Caco-2 (cell line): ENCODE measurements around the gene SPOCK1. TPM values are rescaled to one million over a fixed set of nuclear protein-coding genes. Genes with fewer than 3 reads are reported as not detected.
A peak's percentile ranks its signal among the peaks of the same experiment; 100 is the strongest.

Source experiments
- BruUV-seq: library from RNA; stranded (reverse); fragments of 400-500 nt; replicated peaks from 2 replicates; lab custom pipeline; 2021; lab: Mats Ljungman, UMichigan
- CTCF ChIA-PET: fragments of 300-600 bp; sonication (Branson Sonifier 250); formaldehyde crosslinking; loops from one replicate; lab custom pipeline; 2022; ENCODE audit warnings: antibody characterized with exemption; lab: Charles Lee
- POLR2A ChIA-PET: fragments of 300-600 bp; sonication (Branson Sonifier 250); formaldehyde crosslinking; loops from one replicate; lab custom pipeline; 2022; ENCODE audit warnings: antibody characterized with exemption; lab: Charles Lee
- DNase-seq, 2 experiments: peaks; one replicate each; pipeline versions ENCODE4 v3.0.0 to v3.0.0-alpha.2; 2020 to 2022
- H3K27me3 ChIP-seq: replicated peaks from 2 replicates; pipeline ENCODE4 v1.6.0; 2011; ENCODE audit warnings: low read length; ENCODE audit not compliant: control insufficient read depth, insufficient read depth
- H3K36me3 ChIP-seq: 2 replicates; pipeline ENCODE4 v1.5.1; 2011; ENCODE audit warnings: low read length; ENCODE audit not compliant: control insufficient read depth, insufficient read depth
- H3K4me1 ChIP-seq: fragments of 250-450 bp; sonication (Bioruptor Pico); 2 replicates; pipeline ENCODE4 v1.5.1; 2020; ENCODE audit warnings: mild to moderate bottlenecking
- H3K4me3 ChIP-seq: 2 replicates; pipeline ENCODE4 v1.5.1; 2011; ENCODE audit warnings: low read depth, mild to moderate bottlenecking, control low read depth, low read length
- H3K9me3 ChIP-seq: fragments of 250-450 bp; sonication (Bioruptor Pico); 2 replicates; pipeline ENCODE4 v1.5.1; 2020; ENCODE audit warnings: mild to moderate bottlenecking, moderate library complexity
- H3K27ac Mint-ChIP-seq: one replicate; pipeline ENCODE4 v1.8.0; 2022; ENCODE audit warnings: mixed read lengths; ENCODE audit not compliant: unreplicated experiment
- H3K27me3 Mint-ChIP-seq: one replicate; pipeline ENCODE4 v1.8.0; 2022; ENCODE audit warnings: mixed read lengths; ENCODE audit not compliant: insufficient read depth, unreplicated experiment
- H3K36me3 Mint-ChIP-seq: one replicate; pipeline ENCODE4 v1.8.0; 2022; ENCODE audit warnings: mild to moderate bottlenecking, mixed read lengths; ENCODE audit not compliant: insufficient read depth, unreplicated experiment
- H3K4me1 Mint-ChIP-seq: one replicate; pipeline ENCODE4 v1.8.0; 2022; ENCODE audit warnings: low read depth, mixed read lengths; ENCODE audit not compliant: unreplicated experiment
- H3K4me3 Mint-ChIP-seq: one replicate; pipeline ENCODE4 v1.8.0; 2022; ENCODE audit warnings: mild to moderate bottlenecking, moderate library complexity, mixed read lengths; ENCODE audit not compliant: unreplicated experiment
- H3K9me3 Mint-ChIP-seq: one replicate; pipeline ENCODE4 v1.8.0; 2022; ENCODE audit warnings: mixed read lengths; ENCODE audit not compliant: unreplicated experiment
- intact Hi-C: fragments of 100-400 bp; cut with micrococcal nuclease; formaldehyde crosslinking; loops from one replicate; pipeline ENCODE4 v1.10.0; 2022; ENCODE audit not compliant: unreplicated experiment
- total RNA-seq: library from RNA; stranded (reverse); gene quantifications from 2 replicates; pipeline ENCODE4 v1.2.3, GENCODE V29; 2022
- TF ChIP-seq, protein P1 (sequence below), 2 experiments: fragments of 200-600 bp in 1 of 2; IDR thresholded peaks; 1 replicate in 1 of 2; 2 replicates in 1 of 2; pipeline versions ENCODE4 v1.5.1 to v1.8.0; 2011 to 2022; ENCODE audit warnings: antibody characterized with exemption in 1 of 2, control low read depth in 1 of 2, inconsistent platforms in 1 of 2, low read depth in 1 of 2, low read length in 1 of 2, mild to moderate bottlenecking in 1 of 2, moderate library complexity in 1 of 2; ENCODE audit not compliant: insufficient read depth in 1 of 2, severe bottlenecking in 1 of 2, unreplicated experiment in 1 of 2

SPOCK1 gene
- total RNA-seq, 1 experiment from 2014 or later = not detected

- no peaks in the 10 kb centered on the region for H3K36me3 Mint-ChIP-seq
- no peak overlapping the region for H3K27ac Mint-ChIP-seq
- H3K27me3 ChIP-seq = no peaks in the 10 kb centered on the region; the same call in 1 of the 2 replicates
- DNase-seq = peak in 1 of 2 experiments; percentile 5
- POLR2A ChIA-PET = no interaction called here
- H3K27me3 Mint-ChIP-seq = peaks cover 6% of the 10 kb centered on the region
- H3K4me1 Mint-ChIP-seq = no peaks in the 10 kb centered on the region
- intact Hi-C loops = no loop called here
- no peaks in the 10 kb centered on the region for H3K36me3 ChIP-seq
- peaks cover 8% of the 10 kb centered on the region for H3K9me3 Mint-ChIP-seq
- H3K9me3 ChIP-seq = no peaks in the 10 kb centered on the region
- H3K4me3 ChIP-seq = no peak overlapping the region
- H3K4me1 ChIP-seq = no peaks in the 10 kb centered on the region
- no peak overlapping the region for H3K4me3 Mint-ChIP-seq
- TF ChIP-seq, protein P1, sequence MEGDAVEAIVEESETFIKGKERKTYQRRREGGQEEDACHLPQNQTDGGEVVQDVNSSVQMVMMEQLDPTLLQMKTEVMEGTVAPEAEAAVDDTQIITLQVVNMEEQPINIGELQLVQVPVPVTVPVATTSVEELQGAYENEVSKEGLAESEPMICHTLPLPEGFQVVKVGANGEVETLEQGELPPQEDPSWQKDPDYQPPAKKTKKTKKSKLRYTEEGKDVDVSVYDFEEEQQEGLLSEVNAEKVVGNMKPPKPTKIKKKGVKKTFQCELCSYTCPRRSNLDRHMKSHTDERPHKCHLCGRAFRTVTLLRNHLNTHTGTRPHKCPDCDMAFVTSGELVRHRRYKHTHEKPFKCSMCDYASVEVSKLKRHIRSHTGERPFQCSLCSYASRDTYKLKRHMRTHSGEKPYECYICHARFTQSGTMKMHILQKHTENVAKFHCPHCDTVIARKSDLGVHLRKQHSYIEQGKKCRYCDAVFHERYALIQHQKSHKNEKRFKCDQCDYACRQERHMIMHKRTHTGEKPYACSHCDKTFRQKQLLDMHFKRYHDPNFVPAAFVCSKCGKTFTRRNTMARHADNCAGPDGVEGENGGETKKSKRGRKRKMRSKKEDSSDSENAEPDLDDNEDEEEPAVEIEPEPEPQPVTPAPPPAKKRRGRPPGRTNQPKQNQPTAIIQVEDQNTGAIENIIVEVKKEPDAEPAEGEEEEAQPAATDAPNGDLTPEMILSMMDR (IDR thresholded peaks at IDR 0.05; ENCODE audit: insufficient read depth in 1 of 2, low read depth in 1 of 2, low read length in 1 of 2, severe bottlenecking in 1 of 2, unreplicated experiment in 1 of 2) = no peak
- BruUV-seq = no TSS peak
- CTCF ChIA-PET = no interaction called here
Measured at GRCh38 chr5:137156180-137156579, 342.9 kb downstream of the SPOCK1 start.

DNA sequence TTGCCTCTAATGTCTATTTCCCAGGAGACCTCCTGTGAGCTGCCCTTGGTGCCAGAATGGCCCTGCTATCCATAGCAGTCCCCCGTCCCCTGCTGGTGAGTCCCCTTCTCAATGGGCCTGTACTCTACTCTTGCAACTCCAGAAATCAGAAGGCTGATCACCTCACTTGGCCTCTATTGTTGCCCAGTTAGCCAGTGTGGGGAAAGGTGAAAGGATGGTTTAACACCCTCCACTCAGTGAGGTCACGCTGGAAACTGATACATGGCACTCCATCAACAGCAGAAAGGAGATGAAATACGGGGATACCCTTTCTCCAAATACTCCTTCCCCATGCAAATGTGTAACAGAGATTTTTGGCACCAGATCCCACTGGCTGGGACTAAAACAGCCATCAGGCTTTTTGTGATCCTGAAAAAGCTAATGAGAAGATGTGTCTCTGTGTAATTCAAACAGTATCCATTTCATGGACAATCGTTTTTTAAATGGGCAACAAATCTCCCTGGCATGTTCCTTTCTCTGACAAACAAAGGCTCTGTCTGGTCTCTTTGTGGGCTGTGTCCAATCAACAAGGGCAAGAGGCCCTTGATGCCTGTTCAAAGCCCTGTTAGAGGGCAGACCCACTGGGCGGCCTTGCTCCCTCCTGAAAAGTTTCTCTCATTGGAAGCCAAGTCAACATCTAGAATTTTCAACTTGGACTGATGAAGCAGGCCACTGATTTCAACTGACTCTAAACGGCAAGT is 343.7 kb downstream of the SPOCK1 start:
- peaks cover 6% of the 10 kb centered on the region for H3K27me3 Mint-ChIP-seq
- POLR2A ChIA-PET = no interaction called here
- intact Hi-C loops = no loop called here
- Histone ChIP-seq H3K27me3 (no peaks in the 10 kb centered on the region; the same call in 1 of the 2 replicates), H3K4me3 (no peak overlapping the region), H3K36me3 (no peaks in the 10 kb centered on the region), H3K4me1 (no peaks in the 10 kb centered on the region), H3K9me3 (no peaks in the 10 kb centered on the region)
- no peak overlapping the region for H3K4me3 Mint-ChIP-seq
- H3K27ac Mint-ChIP-seq = no peak overlapping the region
- BruUV-seq = no TSS peak
- no peak for DNase-seq
- H3K4me1 Mint-ChIP-seq = no peaks in the 10 kb centered on the region
- no peaks in the 10 kb centered on the region for H3K36me3 Mint-ChIP-seq
- TF ChIP-seq, protein P1 (IDR thresholded peaks at IDR 0.05; ENCODE audit: insufficient read depth in 1 of 2, low read depth in 1 of 2, low read length in 1 of 2, severe bottlenecking in 1 of 2, unreplicated experiment in 1 of 2) = no peak
- CTCF ChIA-PET = no interaction called here
- peaks cover 8% of the 10 kb centered on the region for H3K9me3 Mint-ChIP-seq

- H3K4me3 Mint-ChIP-seq = no peak overlapping the region
- Histone ChIP-seq H3K9me3 (no peaks in the 10 kb centered on the region), H3K36me3 (no peaks in the 10 kb centered on the region), H3K27me3 (no peaks in the 10 kb centered on the region; the same call in 1 of the 2 replicates), H3K4me3 (no peak overlapping the region), H3K4me1 (no peaks in the 10 kb centered on the region)
- no peak for DNase-seq
- POLR2A ChIA-PET = no interaction called here
- no peak overlapping the region for H3K27ac Mint-ChIP-seq
- TF ChIP-seq, protein P1 (IDR thresholded peaks at IDR 0.05; ENCODE audit: insufficient read depth in 1 of 2, low read depth in 1 of 2, low read length in 1 of 2, severe bottlenecking in 1 of 2, unreplicated experiment in 1 of 2) = no peak
- H3K36me3 Mint-ChIP-seq = no peaks in the 10 kb centered on the region
- H3K4me1 Mint-ChIP-seq = no peaks in the 10 kb centered on the region
- BruUV-seq = no TSS peak
- peaks cover 8% of the 10 kb centered on the region for H3K9me3 Mint-ChIP-seq
- CTCF ChIA-PET = no interaction called here
- intact Hi-C loops = no loop called here
- H3K27me3 Mint-ChIP-seq = peaks cover 12% of the 10 kb centered on the region
Measured at GRCh38 chr5:137152616-137153015, 346.5 kb downstream of the SPOCK1 start.
